ENCODE data around the gene CACNA2D3. TPM values are rescaled to one million over a fixed set of nuclear protein-coding genes. Genes with fewer than 3 reads are reported as not detected.

The CACNA2D3 gene
- total RNA-seq, 1 experiment from 2014 or later: 0.59 TPM

GRCh38 chr3:54659347-54659746 is 537.0 kb downstream of the CACNA2D3 start:
- DNase-seq: no peak
- POLR2A ChIA-PET (ENCODE audit: unreplicated experiment): no interaction called here
- Histone ChIP-seq H3K4me3 (no peak overlapping the region), H3K27ac (no peak overlapping the region), H2AFZ (no peak overlapping the region), H3K4me2 (no peak overlapping the region), H3K9me3 (ENCODE audit: insufficient read depth, low read depth) (no peaks in the 10 kb centered on the region), H4K20me1 (ENCODE audit: insufficient read depth) (no peaks in the 10 kb centered on the region), H3K36me3 (ENCODE audit: low read depth) (no peaks in the 10 kb centered on the region), H3F3A (ENCODE audit: insufficient read depth, low read depth) (no peaks in the 10 kb centered on the region), H3K4me1 (replicated peaks; ENCODE audit: insufficient read depth) (no peaks in the 10 kb centered on the region), H3K9me2 (ENCODE audit: insufficient read depth) (no peaks in the 10 kb centered on the region), H3K79me2 (ENCODE audit: low read depth) (no peaks in the 10 kb centered on the region), H3K27me3 (ENCODE audit: insufficient read depth, low read depth) (peaks cover 21% of the 10 kb centered on the region)
- CTCF ChIA-PET: no interaction called here
- intact Hi-C loops (cut with micrococcal nuclease; ENCODE audit: unreplicated experiment): no loop called here
- no TSS peak for BruUV-seq (replicated peaks)
- TF ChIP-seq CTCF (conservative IDR thresholded peaks at IDR 0.05) (no peak), EZH2 (IDR thresholded peaks at IDR 0.05; ENCODE audit: low read depth) (no peak)

GRCh38 chr3:54660714-54661132 is 538.4 kb downstream of the CACNA2D3 start:
- no peak overlapping the region for H3K4me2 ChIP-seq
- H3K79me2 ChIP-seq (ENCODE audit: low read depth): no peaks in the 10 kb centered on the region
- H3K27me3 ChIP-seq (ENCODE audit: insufficient read depth, low read depth): peaks cover 32% of the 10 kb centered on the region
- H3K36me3 ChIP-seq (ENCODE audit: low read depth): no peaks in the 10 kb centered on the region
- H3K4me3 ChIP-seq: no peak overlapping the region
- no peaks in the 10 kb centered on the region for H3K9me2 ChIP-seq (ENCODE audit: insufficient read depth)
- no TSS peak for BruUV-seq (replicated peaks)
- no peaks in the 10 kb centered on the region for H3K9me3 ChIP-seq (ENCODE audit: insufficient read depth, low read depth)
- no peak for TF ChIP-seq CTCF (conservative IDR thresholded peaks at IDR 0.05)
- TF ChIP-seq EZH2 (IDR thresholded peaks at IDR 0.05; ENCODE audit: low read depth): no peak
- intact Hi-C loops (cut with micrococcal nuclease; ENCODE audit: unreplicated experiment): no loop called here
- H3F3A ChIP-seq (ENCODE audit: insufficient read depth, low read depth): no peaks in the 10 kb centered on the region
- no peak overlapping the region for H3K27ac ChIP-seq
- no peak overlapping the region for H2AFZ ChIP-seq
- no peak for DNase-seq
- POLR2A ChIA-PET (ENCODE audit: unreplicated experiment): no interaction called here
- no peaks in the 10 kb centered on the region for H4K20me1 ChIP-seq (ENCODE audit: insufficient read depth)
- CTCF ChIA-PET: no interaction called here
- no peaks in the 10 kb centered on the region for H3K4me1 ChIP-seq (replicated peaks; ENCODE audit: insufficient read depth)

- Histone ChIP-seq H3K9me2 (ENCODE audit: insufficient read depth) (no peaks in the 10 kb centered on the region), H3K27ac (no peak overlapping the region), H3K9me3 (ENCODE audit: insufficient read depth, low read depth) (no peaks in the 10 kb centered on the region), H3K4me1 (replicated peaks; ENCODE audit: insufficient read depth) (no peaks in the 10 kb centered on the region), H2AFZ (no peak overlapping the region), H3K36me3 (ENCODE audit: low read depth) (no peaks in the 10 kb centered on the region), H3K4me3 (no peak overlapping the region), H3K79me2 (ENCODE audit: low read depth) (no peaks in the 10 kb centered on the region), H3K27me3 (ENCODE audit: insufficient read depth, low read depth) (peaks cover 32% of the 10 kb centered on the region), H3F3A (ENCODE audit: insufficient read depth, low read depth) (no peaks in the 10 kb centered on the region), H3K4me2 (no peak overlapping the region), H4K20me1 (ENCODE audit: insufficient read depth) (no peaks in the 10 kb centered on the region)
- TF ChIP-seq CTCF (conservative IDR thresholded peaks at IDR 0.05) (no peak), EZH2 (IDR thresholded peaks at IDR 0.05; ENCODE audit: low read depth) (no peak)
- intact Hi-C loops (cut with micrococcal nuclease; ENCODE audit: unreplicated experiment): no loop called here
- no TSS peak for BruUV-seq (replicated peaks)
- POLR2A ChIA-PET (ENCODE audit: unreplicated experiment): no interaction called here
- no peak for DNase-seq
- CTCF ChIA-PET: no interaction called here
These were observed 538.8 kb downstream of the CACNA2D3 start for GRCh38 chr3:54661151-54661550.

Data from PC-9 (cell line).